Activated CD4-positive, alpha-beta T cell treated with anti-CD3 and anti-CD28 coated beads, Interleukin-2, amount 50 U/mL, for 1 hour (primary cell): ENCODE measurements around the gene PPP1R12B.
"Not testable (repeated sequence)": the region's sequence is repeated elsewhere in the genome, so short reads cannot be mapped to it uniquely, and the experiment has no call there.

Experiments used
- DNase-seq: peaks from one replicate; pipeline ENCODE4 v3.0.0-alpha.2; 2020

PPP1R12B gene

GRCh38 chr1:202493112-202493511 lies 144.6 kb downstream of the PPP1R12B start:
- not testable (repeated sequence) for DNase-seq

DNA sequence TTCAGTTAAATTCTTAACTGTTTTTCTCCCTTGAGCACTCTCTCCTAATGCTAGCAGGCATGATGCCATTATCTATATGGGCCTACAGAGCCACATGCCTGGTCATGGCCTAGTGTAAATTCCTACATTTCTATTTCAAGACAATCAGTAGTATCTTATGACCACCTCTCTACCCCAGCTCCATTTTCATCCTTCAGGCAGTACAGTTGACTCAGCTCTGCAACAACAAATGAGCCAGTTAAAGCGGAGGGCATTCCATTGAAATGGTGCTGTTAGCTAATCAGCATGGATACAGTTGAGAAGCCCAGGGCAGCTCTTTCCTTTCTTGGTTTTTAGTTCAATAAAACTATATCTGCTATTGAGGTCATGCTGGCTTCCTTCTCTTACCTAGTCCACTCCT lies 150.0 kb downstream of the PPP1R12B start:
- no peak for DNase-seq

- DNase-seq: not testable (repeated sequence)
Observed at GRCh38 chr1:202499997-202500396, 151.5 kb downstream of the PPP1R12B start.

GRCh38 chr1:202501281-202501680 lies 152.8 kb downstream of the PPP1R12B start:
- DNase-seq: no peak

DNA sequence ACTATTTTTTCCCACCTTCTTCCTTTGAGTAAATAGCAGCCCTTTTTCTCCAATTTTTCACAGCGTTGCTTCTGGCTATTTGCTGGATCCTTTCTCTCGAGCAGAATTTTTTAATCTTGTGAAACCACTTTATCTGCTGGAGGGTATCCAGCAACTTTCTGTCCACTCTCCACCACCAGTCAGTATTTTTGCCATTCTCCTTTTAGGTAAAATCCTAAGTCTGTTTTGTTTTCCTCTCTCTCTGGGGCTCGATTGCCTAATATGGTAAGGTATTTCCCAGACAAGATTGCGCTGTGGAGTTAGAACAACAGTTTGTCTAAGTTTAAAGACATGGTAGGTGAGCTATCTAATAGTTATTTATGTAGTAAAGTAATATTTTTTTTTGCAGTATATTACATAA lies 156.9 kb downstream of the PPP1R12B start:
- DNase-seq: no peak

GRCh38 chr1:202505880-202506575 lies 157.5 kb downstream of the PPP1R12B start:
- DNase-seq: not testable (repeated sequence)

DNA sequence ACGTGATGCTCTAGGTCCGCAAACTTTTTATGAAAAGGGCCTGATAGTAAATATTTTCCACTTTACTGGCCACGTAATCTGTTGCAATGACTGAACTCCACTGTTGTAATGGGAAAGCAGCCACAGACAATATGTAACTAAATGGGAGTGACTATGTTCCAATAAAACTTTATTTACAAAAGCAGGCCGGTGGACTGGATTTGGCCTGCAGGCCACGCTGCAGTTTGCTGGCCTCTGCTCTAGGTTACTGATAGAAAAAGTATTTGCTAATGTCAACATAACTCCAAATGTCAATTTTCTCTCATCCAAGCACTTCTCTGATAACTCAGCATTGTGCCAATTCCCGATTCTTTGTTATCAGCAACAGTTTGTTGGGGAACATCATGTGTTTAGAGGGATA lies 160.4 kb downstream of the PPP1R12B start:
- DNase-seq: not testable (repeated sequence)

DNA sequence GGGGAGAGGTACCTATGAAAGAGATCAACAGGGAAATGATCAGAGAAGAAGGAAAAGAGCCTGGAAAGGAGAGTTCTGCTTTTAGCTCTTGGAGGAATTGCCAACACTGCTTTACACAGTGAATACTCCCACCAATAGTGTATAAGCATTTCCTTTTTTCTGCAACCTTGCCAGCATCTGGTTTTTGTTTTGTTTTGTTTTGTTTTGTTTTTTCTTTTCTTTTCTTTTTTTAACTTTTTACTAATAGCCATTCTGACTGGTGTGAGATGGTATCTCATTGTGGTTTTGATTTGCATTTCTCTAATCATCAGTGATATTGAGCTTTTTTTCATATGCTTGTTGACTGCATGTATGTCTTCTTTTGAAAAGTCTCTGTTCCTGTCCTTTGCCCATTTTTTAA lies 165.4 kb downstream of the PPP1R12B start:
- DNase-seq: not testable (repeated sequence)

DNA sequence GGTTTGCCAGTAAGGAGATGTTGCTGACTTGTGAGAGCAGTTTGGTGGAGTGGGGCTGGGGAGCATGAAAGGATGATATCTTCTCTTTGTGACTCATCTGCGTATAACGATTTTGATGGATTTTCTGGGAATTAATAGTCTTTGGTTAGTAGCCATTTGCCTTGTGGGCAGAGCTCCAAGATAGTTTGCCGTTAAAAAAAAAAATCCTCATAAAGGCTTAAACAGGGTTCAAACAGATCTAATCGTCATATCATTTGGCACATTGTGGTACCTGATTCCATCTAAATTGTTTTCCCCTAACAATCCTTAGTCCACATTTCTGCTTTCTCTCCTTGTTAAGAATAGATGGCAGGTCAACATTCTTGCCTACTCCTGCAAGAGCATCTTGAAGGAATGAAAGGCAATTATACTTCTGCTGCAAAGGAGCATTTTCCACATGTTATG lies 168.0 kb downstream of the PPP1R12B start:
- no peak for DNase-seq

DNA sequence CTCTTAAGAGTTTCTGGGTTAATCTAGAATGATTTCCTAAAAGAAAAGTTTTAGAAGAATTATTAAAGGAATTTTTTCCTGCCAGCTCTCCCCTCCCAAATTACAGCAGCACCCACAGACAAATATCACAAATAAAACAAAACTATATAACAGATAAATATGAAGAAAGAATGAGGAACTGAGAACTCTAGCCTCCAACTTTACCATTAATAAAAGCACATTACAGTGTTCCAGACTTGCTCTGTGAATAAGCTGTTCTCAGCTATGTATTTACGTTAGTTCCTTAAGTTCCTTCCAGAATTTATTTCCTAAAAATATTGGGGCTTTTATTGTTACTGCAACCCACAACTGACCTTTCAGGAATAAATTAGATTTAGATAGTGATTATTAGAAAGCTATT lies 168.6 kb downstream of the PPP1R12B start:
- DNase-seq: not testable (repeated sequence)

- DNase-seq: not testable (repeated sequence)
Observed at GRCh38 chr1:202518180-202518579, 169.7 kb downstream of the PPP1R12B start.

- DNase-seq: not testable (repeated sequence)
Observed at GRCh38 chr1:202518905-202519304, 170.4 kb downstream of the PPP1R12B start.

GRCh38 chr1:202520129-202520856 lies 171.8 kb downstream of the PPP1R12B start:
- not testable (repeated sequence) for DNase-seq

GRCh38 chr1:202520857-202521216 lies 172.3 kb downstream of the PPP1R12B start:
- not testable (repeated sequence) for DNase-seq

- DNase-seq: not testable (repeated sequence)
Observed at GRCh38 chr1:202521484-202521883, 173.0 kb downstream of the PPP1R12B start.

DNA sequence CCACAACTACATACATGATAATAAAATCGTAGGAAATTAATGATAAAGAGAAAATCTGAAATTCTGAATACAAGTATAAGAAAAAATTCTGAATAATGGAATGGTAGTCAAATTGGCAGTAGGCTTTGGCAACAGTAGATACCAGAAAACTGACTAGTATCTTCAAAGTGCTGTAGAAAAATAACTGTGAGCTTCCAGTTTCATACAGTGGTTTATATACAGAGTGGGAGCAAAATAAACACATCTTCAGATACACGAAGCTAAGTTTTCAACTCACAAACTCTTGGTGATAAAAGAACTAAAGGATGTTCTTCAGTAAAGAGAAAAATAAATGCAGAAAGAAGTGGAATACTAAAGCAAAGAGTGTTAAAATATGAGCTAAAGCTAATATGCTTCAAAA lies 173.4 kb downstream of the PPP1R12B start:
- no peak for DNase-seq

GRCh38 chr1:202526056-202526455 lies 177.6 kb downstream of the PPP1R12B start:
- not testable (repeated sequence) for DNase-seq

GRCh38 chr1:202528096-202528722 lies 179.7 kb downstream of the PPP1R12B start:
- not testable (repeated sequence) for DNase-seq

GRCh38 chr1:202530686-202531085 lies 182.2 kb downstream of the PPP1R12B start:
- DNase-seq: not testable (repeated sequence)

DNA sequence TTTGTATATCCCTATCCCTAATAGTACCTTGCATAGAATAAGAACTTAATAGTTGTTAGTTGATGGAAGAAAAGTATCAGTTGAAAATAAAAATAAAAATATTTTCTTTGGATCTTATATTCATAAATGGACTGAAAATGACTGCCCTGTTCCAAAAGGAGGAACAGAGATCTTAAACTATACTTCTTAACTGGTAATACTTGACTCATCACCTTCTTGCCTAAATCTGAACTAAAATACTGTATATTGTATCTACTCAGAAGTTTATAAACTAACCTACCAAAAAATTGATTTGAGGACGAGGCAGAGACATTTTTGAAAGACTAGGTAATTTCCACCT lies 182.9 kb downstream of the PPP1R12B start:
- no peak for DNase-seq

- not testable (repeated sequence) for DNase-seq
Observed at GRCh38 chr1:202531812-202532616, 183.5 kb downstream of the PPP1R12B start.

GRCh38 chr1:202539166-202539574 lies 190.7 kb downstream of the PPP1R12B start:
- DNase-seq: not testable (repeated sequence)

DNA sequence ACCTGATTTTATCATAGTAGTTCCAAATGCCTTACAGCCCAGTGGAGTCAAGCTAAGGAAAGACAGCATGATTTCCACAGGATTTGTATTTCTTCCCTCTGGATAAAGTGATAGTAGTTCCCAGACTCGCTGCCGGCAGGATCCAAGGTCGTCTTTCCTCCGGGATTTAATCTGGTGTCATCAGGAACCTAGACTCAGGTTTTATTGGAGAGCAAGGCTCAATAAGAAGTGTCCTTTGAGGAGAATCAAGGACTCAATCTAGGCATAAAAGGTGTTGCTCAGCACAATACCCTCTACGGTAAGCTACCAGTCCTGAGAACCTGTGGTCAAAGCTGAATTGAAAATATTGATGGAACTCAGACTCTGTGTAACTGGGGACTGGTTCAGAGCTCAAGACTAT lies 191.1 kb downstream of the PPP1R12B start:
- DNase-seq: not testable (repeated sequence)
